HG03354 (cell line): Measurements from ENCODE around the gene KRCC1.
A peak's percentile ranks its signal among the peaks of the same experiment; 100 is the strongest.

Source experiments
- ATAC-seq: cut with Tn5 transposase; IDR thresholded peaks from one replicate; pipeline ENCODE4 v1.9.1; 2021; ENCODE audit warnings: mild to moderate bottlenecking; ENCODE audit not compliant: unreplicated experiment, poor library complexity, severe bottlenecking

The KRCC1 gene

GRCh38 chr2:88055371-88056128 lies at the start of gene KRCC1:
Gene KRCC1 (minus strand): TSS chr2:88055783. CDS start chr2:88028563, 27,220 bp downstream.
- ATAC-seq: peak; percentile 94

GRCh38 chr2:88100489-88100858 lies 44.9 kb upstream of the KRCC1 start:
- ATAC-seq: no peak

- ATAC-seq: no peak
Observed at GRCh38 chr2:88099798-88100488, 44.4 kb upstream of the KRCC1 start.

- no peak for ATAC-seq
Observed at GRCh38 chr2:88098558-88098900, 42.9 kb upstream of the KRCC1 start.

DNA sequence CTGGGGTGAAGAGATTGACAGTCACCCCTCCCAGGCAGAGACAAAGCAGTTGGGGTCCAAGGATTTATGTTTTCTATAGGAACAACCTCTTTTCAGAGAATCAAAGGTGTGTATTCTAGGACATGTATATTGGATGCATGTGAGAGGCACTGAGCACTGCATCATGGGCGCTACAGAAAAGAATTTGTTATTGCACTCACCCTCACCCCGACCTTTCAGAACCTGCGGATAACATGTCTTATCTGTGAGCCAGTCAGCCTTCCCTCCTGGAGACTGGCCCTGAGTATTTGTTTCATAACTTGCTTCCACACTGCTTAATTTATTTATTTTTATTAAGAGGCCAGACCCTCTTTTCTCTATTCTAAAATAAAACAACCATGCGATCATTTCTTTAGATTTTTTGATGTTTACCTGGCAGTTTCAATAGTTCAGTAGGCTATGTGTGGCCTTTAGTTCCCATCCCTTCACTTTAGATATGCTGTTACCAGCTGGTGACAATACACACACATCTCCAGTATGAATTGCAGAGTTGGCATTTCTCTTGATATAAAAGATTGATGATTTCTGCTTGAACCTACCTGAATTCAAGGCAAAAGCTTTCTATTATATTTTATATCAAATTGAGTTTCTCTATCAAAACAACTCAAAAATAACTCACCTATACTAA lies 42.4 kb upstream of the KRCC1 start:
- ATAC-seq: no peak

GRCh38 chr2:88097192-88097591 lies 41.6 kb upstream of the KRCC1 start:
- no peak for ATAC-seq

GRCh38 chr2:88096708-88097107 lies 41.1 kb upstream of the KRCC1 start:
- ATAC-seq: no peak

DNA sequence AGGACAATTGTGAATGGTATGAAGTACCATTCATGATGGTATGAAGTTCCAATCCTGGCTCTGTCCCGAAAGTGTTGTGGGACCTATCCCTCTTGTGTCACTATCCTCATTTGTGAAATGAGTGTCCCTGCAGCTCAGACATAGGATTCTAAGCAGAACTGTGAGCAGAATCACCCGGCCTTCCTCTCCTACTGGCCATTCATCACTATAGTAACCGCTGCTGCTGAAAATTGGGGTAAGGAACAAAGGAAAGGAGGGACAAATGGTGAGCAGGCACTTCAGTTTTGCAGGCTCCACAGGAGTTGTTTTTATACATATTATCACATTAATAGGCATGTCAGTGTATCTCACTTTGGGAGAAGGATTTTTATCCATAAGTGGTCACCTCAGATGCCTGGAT lies 39.4 kb upstream of the KRCC1 start:
- ATAC-seq: no peak

GRCh38 chr2:88092773-88093172 lies 37.2 kb upstream of the KRCC1 start:
- no peak for ATAC-seq

- ATAC-seq: no peak
Observed at GRCh38 chr2:88091943-88092342, 36.4 kb upstream of the KRCC1 start.

DNA sequence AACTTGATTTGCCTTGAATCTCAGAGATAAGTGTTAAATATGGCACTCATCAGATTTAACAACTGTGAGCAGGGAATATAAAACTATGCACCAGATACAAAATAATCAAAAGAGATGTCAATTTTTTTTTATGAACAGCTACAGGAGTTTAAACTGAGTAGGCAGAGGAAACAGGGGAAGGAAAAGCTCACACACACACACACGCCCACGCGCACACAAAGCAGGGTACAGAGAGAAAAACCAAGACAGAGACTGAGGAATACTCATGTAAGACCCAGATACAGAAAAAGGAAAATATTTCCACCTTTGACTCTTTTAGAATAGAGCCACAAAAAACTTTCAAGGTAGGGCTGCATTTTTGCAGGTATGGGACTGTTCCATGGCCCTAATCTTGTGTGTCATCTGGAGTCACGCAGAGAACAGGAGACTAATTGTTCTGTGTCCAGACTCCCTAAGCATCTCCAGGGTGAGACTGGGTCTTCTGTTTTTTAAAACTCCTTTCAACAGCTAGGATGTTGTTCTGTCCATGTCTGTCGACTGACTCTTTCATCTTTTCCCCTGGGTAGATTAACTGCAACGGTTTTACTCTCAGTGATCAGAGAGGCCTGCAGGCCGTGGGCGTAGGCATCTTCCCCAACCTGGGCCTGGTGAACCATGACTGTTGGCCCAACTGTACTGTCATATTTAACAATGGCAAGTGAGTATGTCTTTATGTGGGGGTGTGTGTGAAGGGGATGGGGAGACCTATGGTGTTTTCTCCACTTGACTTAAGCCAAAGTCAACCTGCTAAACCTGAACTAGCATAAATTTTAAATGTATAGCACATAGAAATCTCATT lies 35.1 kb upstream of the KRCC1 start:
- ATAC-seq: no peak

DNA sequence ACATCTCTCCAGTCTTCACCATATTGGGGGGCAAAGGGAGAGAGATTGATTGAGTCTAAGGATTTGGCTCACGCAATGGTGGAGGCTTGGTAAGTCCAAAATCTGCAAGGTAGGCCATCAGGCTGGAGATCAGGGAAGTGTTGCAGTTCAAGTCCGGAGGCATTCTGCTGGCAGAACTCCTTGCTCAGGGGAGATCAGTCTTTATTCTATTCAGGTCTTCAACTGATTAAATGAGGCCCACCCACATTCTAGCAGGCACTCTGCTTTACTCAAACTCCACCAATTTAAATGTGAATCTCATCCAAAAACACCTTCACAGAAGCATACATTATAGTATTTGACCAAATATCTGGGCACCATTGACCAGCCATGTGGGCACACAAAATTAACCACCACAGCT lies 33.4 kb upstream of the KRCC1 start:
- ATAC-seq: no peak

DNA sequence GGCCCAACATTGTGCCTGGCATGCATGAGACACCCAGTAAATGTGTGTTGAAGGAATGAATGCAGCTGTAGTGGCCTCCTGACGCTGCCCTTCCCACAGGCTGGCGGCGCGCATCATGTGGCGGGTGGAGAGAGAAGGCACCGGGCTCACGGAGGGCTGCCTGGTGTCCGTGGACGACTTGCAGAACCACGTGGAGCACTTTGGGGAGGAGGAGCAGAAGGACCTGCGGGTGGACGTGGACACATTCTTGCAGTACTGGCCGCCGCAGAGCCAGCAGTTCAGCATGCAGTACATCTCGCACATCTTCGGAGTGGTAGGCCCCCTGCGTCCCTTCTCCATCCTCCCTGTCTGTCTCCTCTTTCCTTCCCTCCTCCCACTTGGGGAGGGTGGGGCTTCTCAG lies 32.2 kb upstream of the KRCC1 start:
- no peak for ATAC-seq

GRCh38 chr2:88087073-88087472 lies 31.5 kb upstream of the KRCC1 start:
- ATAC-seq: no peak

DNA sequence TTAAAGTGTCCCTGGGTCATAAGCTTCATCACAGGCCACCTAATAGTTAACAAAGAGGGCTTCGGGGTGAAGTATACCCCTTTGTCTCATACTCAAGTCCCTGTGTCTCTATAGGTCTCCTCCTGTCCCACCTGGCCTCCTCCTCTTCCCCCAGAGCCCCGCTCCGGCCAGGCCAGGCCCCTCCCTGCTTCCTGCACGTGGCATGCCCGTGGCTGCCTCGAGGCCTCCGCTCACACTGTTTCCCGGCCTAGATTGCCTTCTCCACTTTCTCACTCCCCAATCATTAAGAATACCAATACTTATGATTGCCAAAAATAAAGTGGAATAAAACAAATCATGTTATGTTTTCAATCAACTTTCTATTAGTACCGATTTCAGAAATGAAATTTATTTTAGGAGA lies 30.8 kb upstream of the KRCC1 start:
- no peak for ATAC-seq

- no peak for ATAC-seq
Observed at GRCh38 chr2:88085602-88086001, 30.0 kb upstream of the KRCC1 start.

- ATAC-seq: no peak
Observed at GRCh38 chr2:88085099-88085498, 29.5 kb upstream of the KRCC1 start.

- no peak for ATAC-seq
Observed at GRCh38 chr2:88082781-88083180, 27.2 kb upstream of the KRCC1 start.

DNA sequence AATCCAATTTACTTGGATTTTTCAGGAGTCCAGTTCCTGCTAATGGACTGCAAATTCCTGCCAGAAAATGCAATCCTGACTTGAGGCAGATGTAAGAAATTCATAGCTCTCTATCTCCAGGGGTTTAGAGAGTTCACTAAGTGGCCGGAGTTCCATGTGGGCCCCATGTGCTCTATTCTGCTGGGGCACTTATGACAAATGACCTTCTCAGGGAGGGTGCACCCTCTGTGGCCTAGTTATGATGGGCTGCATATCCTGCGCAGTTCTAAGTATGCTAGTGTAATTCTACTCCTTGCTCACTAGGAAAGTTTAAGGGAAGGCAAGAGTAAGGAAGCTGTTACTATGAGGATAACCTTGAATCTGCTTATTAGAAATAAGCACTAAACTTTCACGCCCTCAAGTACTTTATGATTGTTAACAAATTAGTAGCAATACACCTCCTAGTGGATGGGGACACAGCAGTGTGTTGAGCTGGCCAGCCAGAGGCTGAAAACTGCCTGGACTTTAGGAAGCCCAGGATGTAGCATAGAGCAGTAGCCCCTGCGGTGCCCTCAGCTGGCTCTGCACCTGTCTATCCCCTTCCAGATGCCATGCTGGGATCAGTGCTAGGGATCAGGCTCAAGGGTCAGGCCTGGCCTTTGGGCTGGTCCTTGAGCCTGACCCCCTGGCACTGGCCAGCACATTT lies 26.5 kb upstream of the KRCC1 start:
- ATAC-seq: no peak

DNA sequence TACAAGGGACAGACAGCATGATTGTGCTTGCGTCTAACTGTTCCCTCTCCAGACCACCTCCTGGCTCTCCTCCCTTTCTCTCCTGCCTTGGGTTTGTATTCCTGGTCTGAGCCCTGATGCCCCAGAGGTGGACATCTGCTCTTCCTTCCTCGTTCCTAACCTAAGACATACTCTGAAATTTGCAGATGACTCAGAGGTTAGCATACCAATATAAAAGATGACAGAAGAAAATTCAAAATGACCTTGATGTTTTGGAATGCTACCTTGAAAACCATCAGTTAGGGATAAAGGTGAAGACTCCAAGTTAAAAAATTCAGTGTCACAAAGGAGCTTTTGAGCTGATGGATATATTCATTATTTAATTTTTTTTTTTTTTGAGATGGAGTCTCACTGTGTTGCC lies 25.0 kb upstream of the KRCC1 start:
- ATAC-seq: no peak
